Measurements from ENCODE around the gene CYP2A6.

Gene CYP2A6

GRCh38 chr19:40801426-40802299 lies 48.6 kb downstream of the CYP2A6 start:
- no peak for DNase-seq (ENCODE audit: low spot score)

GRCh38 chr19:40800997-40801377 lies 49.3 kb downstream of the CYP2A6 start:
- DNase-seq (ENCODE audit: low spot score) = no peak

GRCh38 chr19:40800339-40800996 lies 49.8 kb downstream of the CYP2A6 start:
- no peak for DNase-seq (ENCODE audit: low spot score)

- peak; percentile 50 for DNase-seq (ENCODE audit: low spot score)
Measured at GRCh38 chr19:40799558-40800338, 50.5 kb downstream of the CYP2A6 start.

DNA sequence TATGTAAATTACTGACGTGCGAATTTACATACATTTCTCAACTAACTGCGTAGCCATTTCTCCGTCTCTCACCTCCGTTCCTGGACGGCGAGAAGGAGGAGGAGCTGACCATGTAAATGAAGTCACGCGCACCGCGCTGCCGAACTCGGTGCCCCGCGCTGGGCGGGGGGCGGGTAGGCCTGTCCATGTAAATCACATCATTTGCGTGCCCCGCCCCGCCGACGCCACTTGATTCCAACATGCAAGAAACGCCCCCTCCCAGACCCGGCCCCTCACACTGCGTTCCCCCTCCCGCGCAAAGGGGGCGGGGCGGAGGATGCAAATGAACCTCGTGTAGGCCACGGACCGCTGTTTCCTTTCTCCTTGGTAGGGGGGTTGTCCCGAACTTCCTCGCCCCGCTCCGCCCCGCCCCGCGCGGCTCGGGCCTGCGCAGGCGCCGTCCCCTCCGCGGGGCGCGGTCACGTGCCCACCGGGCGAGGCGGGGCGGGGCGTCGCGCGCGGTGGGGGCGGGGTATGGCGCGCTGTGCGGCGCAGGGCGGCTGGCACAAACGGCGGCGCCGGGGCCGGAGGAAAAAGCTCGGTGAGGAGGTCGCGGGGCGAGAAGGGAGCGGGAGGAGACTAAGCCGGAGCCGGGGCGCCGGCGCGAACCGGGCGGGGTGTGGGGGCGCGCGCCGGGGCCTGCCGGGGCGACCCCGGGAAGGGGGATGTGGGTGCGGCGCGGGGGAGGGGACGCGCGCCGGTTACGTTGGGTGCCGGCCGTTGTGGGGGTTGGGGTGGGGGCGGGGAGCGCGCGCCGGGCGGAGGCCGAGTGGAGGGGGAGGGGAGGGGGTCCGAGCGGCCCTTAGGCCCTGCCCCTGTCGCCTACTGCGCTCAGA lies 51.3 kb downstream of the CYP2A6 start, which contains the start of gene EGLN2:
Gene EGLN2, plus strand, starts transcription at position 509 of the 875 bp plus-strand sequence. CDS start 1,382 bp downstream, outside the sequence.
- DNase-seq (ENCODE audit: low spot score) = peak; percentile 97

- DNase-seq (ENCODE audit: low spot score) = peak; percentile 97
Measured at GRCh38 chr19:40797963-40798682, 52.1 kb downstream of the CYP2A6 start.

DNA sequence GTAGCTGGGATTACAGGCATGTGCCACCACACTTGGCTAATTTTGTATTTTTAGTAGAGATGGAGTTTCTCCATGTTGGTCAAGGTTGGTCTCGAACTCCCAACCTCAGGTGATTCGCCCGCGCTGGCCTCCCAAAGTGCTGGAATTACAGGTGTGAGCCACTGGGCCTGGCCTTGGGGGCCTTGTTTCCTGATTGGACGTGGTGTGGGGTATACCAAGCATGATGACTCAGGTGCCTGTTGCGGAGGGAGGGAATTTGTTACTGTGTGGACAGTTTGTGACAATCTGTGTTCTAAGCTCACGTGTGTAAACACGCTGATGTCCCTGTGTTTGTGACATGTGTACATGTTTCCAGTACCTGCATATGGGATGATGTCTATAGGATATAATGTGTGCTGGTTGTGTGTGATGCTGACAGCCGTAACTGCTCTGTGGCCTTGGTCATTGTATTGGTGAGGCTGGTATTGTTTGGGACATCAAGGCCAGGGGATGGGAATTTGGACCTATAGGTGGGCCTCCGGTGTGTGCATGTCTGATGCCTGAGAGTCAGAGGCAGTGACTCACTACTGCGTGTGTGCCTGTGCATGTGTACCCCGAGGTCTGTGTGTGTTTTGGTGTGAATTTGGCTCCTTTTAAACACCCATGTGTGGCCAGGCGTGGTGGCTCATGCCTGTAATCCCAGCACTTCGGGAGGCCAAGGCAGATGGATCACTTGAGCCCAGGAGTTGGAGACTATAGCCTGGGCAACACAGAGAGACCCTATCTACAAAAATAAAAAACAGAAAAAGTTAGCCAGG lies 52.9 kb downstream of the CYP2A6 start:
- no peak for DNase-seq (ENCODE audit: low spot score)
